ENCODE measurements around the gene TERT. TPM values are rescaled to one million over a fixed set of nuclear protein-coding genes. Genes with fewer than 3 reads are reported as not detected.

Gene TERT
- total RNA-seq, 2 experiments from 2014 or later, result 0.55 to 0.84 TPM

GRCh38 chr5:1297243-1297642 lies 2.4 kb upstream of the TERT start:
- ChIA-PET POLR2A (interaction anchor here (1.0 to 4.1 kb wide), 2 partner anchors 17 to 18 kb away, joined by 3 to 44 read pairs; no protein-coding TSS in a partner anchor), CTCF (no interaction called here)
- ATAC-seq (ENCODE audit: poor library complexity), result no peak
- H3K36me3 ChIP-seq (ENCODE audit: insufficient read depth, low read length), result no peaks in the 10 kb centered on the region
- intact Hi-C loops (cut with DNase I, micrococcal nuclease), result loop anchor here in 1 of 2 experiments (10.0 kb wide), 1 partner anchor 48 kb away; the partner anchor contains the start of gene CLPTM1L
- H3K4me3 Mint-ChIP-seq, result no peak overlapping the region
- peaks cover 22% of the 10 kb centered on the region for H3K4me1 ChIP-seq (ENCODE audit: insufficient read depth, low read length)
- DNase-seq, result peak in 1 of 14 experiments; percentile 10
- no peak overlapping the region for H3K27ac ChIP-seq (ENCODE audit: low read depth in 1 of 2, low read length in 2 of 2)
- H3K4me1 Mint-ChIP-seq (ENCODE audit: low read depth), result peaks cover 4% of the 10 kb centered on the region
- no peak overlapping the region for H3K27ac Mint-ChIP-seq
- H3K9me3 Mint-ChIP-seq, result no peaks in the 10 kb centered on the region
- no peak for TF ChIP-seq CTCF (IDR thresholded peaks at IDR 0.05)
- no peaks in the 10 kb centered on the region for H3K36me3 Mint-ChIP-seq (ENCODE audit: low read depth)
- H3K27me3 ChIP-seq (ENCODE audit: control insufficient read depth in 1 of 2, insufficient read depth in 2 of 2, low read length in 2 of 2), result no peaks in the 10 kb centered on the region
- no peaks in the 10 kb centered on the region for H3K9me3 ChIP-seq (ENCODE audit: control insufficient read depth in 1 of 2, insufficient read depth in 1 of 2, low read length in 2 of 2)
- H3K27me3 Mint-ChIP-seq, result no peaks in the 10 kb centered on the region
- H3K4me3 ChIP-seq (ENCODE audit: low read length), result no peak overlapping the region

GRCh38 chr5:1295650-1296037 lies 776 bp upstream of the TERT start:
- peak overlapping the region; percentile 48 for H3K4me3 Mint-ChIP-seq
- ATAC-seq (ENCODE audit: poor library complexity), result no peak
- H3K27me3 Mint-ChIP-seq, result no peaks in the 10 kb centered on the region
- POLR2A ChIA-PET, result interaction anchor here (1.8 to 4.1 kb wide), 2 partner anchors 19 to 49 kb away, joined by 6 to 44 read pairs; partner anchors contain the start of gene CLPTM1L
- peaks cover 4% of the 10 kb centered on the region for H3K4me1 Mint-ChIP-seq (ENCODE audit: low read depth)
- no peak overlapping the region for H3K27ac Mint-ChIP-seq
- H3K36me3 Mint-ChIP-seq (ENCODE audit: low read depth), result no peaks in the 10 kb centered on the region
- peak in 2 of 14 experiments; percentile 21 to 31 for DNase-seq
- H3K9me3 ChIP-seq (ENCODE audit: control insufficient read depth in 1 of 2, insufficient read depth in 1 of 2, low read length in 2 of 2), result no peaks in the 10 kb centered on the region
- TF ChIP-seq CTCF (IDR thresholded peaks at IDR 0.05), result no peak
- H3K9me3 Mint-ChIP-seq, result no peaks in the 10 kb centered on the region
- H3K4me1 ChIP-seq (ENCODE audit: insufficient read depth, low read length), result peaks cover 22% of the 10 kb centered on the region
- no peaks in the 10 kb centered on the region for H3K27me3 ChIP-seq (ENCODE audit: control insufficient read depth in 1 of 2, insufficient read depth in 2 of 2, low read length in 2 of 2)
- intact Hi-C loops (cut with DNase I, micrococcal nuclease), result loop anchor here (1.0 to 10.0 kb wide), 3 partner anchors 19 to 50 kb away; partner anchors contain the start of gene CLPTM1L (in 2 of the 2)
- CTCF ChIA-PET, result no interaction called here
- peak overlapping the region; percentile 34 for H3K4me3 ChIP-seq (ENCODE audit: low read length)
- H3K36me3 ChIP-seq (ENCODE audit: insufficient read depth, low read length), result no peaks in the 10 kb centered on the region
- H3K27ac ChIP-seq (ENCODE audit: low read depth in 1 of 2, low read length in 2 of 2), result no peak overlapping the region

GRCh38 chr5:1294206-1294834 lies 548 bp downstream of the TERT start:
- no peaks in the 10 kb centered on the region for H3K9me3 Mint-ChIP-seq
- ChIA-PET POLR2A (interaction anchor here (0.7 to 4.1 kb wide), 5 partner anchors 8 to 92 kb away, joined by 3 to 44 read pairs (median 3); partner anchors contain the start of gene CLPTM1L), CTCF (no interaction called here)
- no peaks in the 10 kb centered on the region for H3K27me3 Mint-ChIP-seq
- intact Hi-C loops (cut with DNase I, micrococcal nuclease), result loop anchor here (2.0 to 10.0 kb wide), 2 partner anchors 20 to 50 kb away; partner anchors contain the start of gene CLPTM1L (in 1 of the 2)
- DNase-seq (peak in 2 of 14 experiments; percentile 28 to 30), ATAC-seq (ENCODE audit: poor library complexity) (no peak)
- Histone ChIP-seq H3K27ac (ENCODE audit: low read depth in 1 of 2, low read length in 2 of 2) (no peak overlapping the region), H3K27me3 (ENCODE audit: control insufficient read depth in 1 of 2, insufficient read depth in 2 of 2, low read length in 2 of 2) (no peaks in the 10 kb centered on the region), H3K4me3 (ENCODE audit: low read length) (no peak overlapping the region), H3K9me3 (ENCODE audit: control insufficient read depth in 1 of 2, insufficient read depth in 1 of 2, low read length in 2 of 2) (no peaks in the 10 kb centered on the region), H3K4me1 (ENCODE audit: insufficient read depth, low read length) (peaks cover 22% of the 10 kb centered on the region), H3K36me3 (ENCODE audit: insufficient read depth, low read length) (no peaks in the 10 kb centered on the region)
- H3K36me3 Mint-ChIP-seq (ENCODE audit: low read depth), result no peaks in the 10 kb centered on the region
- no peak for TF ChIP-seq CTCF (IDR thresholded peaks at IDR 0.05)
- no peak overlapping the region for H3K27ac Mint-ChIP-seq
- H3K4me1 Mint-ChIP-seq (ENCODE audit: low read depth), result peaks cover 4% of the 10 kb centered on the region
- no peak overlapping the region for H3K4me3 Mint-ChIP-seq

All from CD4-positive, alpha-beta T cell (primary cell).